GM18873 (cell line): ENCODE measurements around the gene PEX11G.

Experiments
- ATAC-seq: cut with Tn5 transposase; IDR thresholded peaks from one replicate; pipeline ENCODE4 v1.9.1; 2021; ENCODE audit warnings: mild to moderate bottlenecking, moderate library complexity, moderate number of reproducible peaks; ENCODE audit not compliant: unreplicated experiment, low FRiP score

The PEX11G gene

DNA sequence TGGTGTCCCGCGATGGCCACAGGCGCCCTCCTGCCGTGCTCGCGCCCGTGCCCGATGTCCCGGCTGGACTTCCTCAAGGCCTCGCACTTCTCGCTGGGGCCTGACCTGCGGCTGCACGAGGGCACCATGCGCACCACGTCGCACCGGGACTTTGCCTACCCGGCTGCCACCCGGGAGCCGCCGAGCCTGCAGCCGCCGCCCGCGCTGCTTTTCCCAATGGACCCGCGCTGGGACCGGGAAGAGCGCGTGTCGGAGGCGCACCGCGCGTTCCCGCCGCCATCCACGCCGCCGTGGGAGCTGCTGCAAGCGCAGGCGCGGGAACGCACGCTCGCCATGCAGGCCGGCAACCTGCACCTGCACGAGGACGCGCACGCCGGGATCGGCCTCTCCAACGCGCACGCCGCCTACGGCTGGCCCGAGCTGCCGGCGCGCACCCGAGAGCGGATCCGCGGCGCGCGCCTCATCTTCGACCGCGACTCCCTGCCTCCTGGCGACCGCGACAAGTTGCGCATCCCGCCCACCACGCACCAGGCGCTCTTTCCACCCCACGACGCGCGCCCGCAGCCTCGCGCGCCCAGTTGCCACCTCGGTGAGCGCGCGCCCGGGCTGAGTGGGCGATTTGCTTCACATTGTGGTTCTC, 12.1 kb upstream of the PEX11G start:
- ATAC-seq: no peak

DNA sequence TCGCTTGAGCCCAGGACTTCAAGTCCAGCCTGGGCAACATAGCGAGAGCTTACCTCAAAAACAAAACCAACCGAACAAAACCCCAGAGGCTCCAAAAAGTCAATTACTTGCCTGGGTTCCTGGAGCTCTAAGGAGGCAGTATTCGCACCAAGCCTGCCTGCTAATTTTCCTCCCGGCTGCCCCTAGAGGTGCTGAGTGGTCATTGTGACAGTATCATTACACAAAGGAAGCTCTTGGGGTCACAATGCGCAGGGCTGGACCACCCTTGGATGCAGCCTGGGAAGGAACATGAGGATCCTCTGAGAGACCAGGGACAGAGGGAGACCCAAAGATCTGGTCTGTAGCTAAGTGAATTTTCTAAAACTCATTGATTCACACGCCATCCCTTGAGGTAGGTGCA, 8.5 kb upstream of the PEX11G start:
- no peak for ATAC-seq

DNA sequence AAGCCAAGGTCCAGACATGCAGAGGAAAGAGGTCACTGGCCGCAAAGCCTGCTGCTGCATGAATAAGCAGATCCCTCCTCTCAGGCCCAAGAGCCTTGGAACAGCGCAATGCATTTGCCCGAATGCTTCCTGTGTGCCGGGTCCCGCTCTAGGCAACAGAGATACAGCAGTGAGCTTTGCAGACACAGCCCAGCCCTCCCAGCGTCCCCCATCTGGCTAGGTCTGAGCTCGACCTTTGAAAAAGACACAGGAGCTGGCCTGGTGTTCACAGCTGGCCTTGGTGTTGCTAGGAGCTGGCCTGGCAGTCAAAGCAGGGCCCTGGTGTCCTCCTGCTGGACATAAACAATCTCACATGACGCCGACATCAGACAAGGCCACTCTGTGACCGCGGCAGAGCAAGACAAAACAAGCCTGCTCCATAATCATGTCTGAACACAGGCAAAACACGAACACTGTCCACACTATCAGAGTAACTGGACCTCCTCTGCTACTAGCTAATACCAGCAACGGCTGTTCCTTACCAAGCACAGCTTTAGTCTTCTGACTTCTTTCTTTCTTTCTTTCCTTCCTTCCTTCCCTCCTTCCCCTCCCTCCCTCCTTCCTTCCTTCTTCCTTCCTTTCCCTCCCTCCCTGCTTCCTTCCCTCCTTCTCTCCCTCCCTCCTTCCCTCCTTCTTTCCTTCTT, 5.7 kb upstream of the PEX11G start:
- no peak for ATAC-seq

DNA sequence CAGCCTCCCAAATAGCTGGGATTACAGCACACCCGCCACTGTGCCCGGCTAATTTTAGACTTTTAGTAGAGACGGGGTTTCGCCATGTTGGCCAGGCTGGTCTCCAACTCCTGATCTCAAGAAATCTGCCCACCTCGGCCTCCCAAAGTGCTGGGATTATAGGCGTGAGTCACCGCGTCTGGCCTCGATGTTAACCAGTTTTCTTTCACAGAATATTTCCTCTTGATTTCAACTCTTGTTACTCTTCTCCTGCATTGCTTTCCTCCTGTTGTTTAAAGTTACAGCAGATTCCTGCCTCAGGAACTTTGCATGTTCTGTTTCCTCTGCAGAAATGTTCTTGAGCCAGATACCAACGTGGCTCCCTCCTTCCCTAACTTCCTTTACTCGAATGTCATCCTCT, 3.7 kb upstream of the PEX11G start:
- ATAC-seq: no peak

DNA sequence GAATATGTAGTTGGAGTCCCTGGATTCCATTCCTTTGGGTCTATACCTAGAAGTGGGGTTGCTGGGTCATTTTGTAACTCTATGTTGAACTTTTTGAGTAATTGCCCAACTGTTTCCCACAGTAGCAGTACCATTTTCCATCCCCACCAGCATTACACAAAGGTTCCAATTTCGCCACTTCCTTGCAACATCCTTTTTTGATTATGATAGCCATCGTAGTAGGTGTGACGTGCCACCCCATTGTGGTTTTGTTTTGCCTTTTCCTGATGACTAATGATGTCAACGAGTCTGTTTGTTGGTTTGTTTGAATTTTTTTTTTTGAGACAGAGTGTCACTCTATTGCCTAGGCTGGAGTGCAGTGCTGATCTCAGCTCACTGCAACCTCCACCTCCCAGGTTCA, 3.3 kb upstream of the PEX11G start:
- no peak for ATAC-seq

DNA sequence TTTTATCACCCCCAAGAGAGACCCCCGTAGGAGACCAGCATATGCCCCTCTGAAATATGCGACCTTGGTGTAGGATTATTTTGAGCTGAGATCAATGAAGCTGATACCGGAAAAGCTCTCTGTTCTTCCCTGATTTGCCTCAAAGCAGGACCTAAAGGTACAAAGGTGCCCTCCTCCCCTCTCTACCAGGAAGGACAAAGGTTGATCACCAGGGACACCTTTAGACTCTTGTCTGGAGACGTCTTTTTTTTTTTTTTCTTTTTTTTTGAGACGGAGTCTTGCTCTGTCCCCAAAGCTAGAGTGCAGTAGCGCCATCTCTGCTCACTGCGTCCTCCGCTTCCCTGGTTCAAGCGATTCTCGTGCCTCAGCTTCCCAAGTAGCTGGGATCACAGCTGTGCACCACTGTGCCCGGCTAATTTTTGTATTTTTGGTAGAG, 792 bp upstream of the PEX11G start:
- no peak for ATAC-seq

DNA sequence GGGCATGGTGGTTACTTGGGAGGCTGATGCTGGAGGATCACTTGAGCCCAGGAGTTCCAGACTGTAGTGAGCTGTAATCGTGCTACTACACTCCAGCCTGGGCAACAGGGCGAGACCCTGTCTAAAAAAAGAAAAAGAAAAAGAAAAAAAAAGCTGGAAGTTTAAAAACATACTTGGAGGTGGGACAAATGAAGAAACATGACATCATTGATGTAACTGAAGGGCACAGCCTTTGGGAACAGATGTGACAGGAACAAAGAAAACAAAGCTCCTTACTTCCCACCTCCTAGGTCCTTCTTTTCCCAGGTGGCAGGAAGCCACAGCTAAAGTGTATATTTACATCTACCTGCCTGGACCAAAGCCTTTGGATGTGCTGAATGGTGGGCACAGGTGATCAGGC, 1.9 kb downstream of the PEX11G start:
- ATAC-seq: no peak

DNA sequence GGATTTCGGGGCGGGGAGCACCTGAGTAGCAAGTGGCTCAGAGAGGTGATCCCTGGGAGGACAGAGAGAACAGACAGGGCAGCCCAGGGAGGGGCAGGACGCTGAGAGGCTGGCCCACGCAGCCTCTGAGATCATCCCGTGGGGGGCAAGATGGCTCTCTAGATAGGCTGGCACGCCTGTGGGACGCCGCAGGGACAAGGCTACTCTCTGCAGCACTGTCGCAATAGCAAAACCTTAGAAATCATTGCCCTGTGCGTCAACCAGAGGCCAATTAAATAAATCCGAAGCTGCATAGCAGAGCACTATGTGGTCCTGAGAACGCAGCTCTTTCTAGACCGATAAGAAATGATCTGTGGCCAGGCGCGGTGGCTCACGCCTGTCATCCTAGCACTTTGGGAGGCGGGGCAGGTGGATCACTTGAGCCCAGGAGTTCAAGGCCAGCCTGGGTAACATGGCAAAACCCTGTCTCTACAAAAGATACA, 5.1 kb downstream of the PEX11G start:
- ATAC-seq: no peak

DNA sequence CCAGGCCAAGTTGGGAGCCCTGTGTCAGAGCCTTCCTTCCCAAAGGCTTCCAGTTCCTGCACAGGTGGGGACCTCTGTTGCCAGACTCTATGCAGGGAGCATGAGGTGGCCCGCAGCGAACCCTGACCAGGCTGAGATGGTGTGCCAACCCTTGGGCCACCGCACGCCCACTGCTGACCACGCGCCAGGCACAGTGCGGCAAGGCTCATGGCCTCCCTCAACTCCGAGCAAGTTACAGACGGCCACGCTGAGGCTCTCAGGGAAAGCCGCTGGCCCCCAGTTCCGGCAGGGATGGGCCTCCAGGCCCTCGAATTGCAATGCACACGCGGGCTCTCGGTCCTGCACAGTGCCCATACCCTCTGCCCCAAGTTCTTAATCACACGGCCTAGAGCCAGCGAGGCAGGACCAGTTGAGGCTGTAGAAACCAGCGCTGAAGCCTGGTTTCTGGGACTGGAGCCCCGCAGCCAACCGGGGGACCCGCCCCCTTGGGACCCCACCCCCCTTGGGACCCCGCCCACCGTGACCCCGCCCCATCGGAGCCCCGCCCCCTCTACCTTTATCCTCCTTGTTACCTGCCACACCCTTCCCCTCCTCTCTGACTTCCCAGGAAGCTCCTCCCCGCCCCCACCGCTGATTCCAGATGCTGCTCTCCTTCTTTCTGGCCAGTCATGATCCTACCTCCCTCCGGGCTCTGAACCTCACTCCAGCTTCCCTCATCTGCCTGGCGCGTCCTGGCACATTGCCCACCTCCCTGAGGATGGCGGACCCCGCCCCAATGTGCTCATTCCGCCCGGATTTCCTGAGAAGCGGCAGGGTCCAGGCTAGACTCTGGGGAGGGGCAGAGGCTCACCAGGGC, 6.0 kb downstream of the PEX11G start:
- no peak for ATAC-seq

DNA sequence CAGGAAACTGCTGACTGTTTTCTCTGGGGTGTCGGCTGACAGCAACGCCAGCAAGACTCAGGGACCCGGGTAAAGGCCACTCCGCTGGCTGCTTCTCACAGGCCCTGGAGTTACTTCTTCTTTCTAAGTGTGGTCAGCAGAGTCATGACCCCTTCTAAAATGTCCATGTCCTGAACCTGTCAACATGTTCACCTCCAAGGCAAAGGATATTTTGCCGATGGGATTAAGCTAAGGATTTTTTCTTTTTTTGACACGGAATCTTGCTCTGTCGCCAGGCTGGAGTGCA, 7.9 kb downstream of the PEX11G start:
- no peak for ATAC-seq

DNA sequence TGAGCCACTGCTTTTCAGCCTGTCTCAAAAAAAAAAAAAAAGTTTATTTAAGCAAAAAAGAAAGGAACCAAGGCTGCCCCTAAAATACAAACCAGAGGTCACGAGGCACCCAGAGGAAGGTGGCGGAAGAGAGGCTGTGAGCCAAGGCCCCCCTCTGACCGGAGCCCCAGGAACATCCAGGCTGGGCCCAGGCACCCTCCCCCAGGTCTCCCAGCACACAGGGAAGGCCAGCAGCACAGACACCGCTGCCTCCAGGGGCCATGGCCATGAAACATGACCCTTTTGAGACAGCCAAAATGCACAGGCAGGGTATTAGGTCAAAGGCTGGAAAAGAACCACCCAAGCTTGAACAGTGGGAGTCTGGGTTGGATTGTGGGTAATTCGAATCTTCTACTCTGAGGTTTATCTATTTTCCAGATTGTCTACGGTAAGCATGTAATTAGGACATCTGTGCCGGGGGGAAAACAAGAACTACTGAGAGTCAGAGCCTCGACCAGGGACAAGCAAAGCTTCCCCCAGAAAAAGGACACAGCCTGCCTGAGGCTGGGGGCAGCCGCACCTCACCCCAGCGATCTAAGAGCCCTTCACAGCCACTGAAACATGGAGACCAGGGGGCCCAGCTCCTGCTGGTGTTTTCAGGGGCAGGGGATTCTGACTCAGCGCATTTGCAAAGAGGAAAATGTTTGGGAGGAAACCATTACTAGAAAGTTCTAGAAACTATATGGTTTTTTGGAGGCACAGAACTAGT, 8.4 kb downstream of the PEX11G start:
- no peak for ATAC-seq

DNA sequence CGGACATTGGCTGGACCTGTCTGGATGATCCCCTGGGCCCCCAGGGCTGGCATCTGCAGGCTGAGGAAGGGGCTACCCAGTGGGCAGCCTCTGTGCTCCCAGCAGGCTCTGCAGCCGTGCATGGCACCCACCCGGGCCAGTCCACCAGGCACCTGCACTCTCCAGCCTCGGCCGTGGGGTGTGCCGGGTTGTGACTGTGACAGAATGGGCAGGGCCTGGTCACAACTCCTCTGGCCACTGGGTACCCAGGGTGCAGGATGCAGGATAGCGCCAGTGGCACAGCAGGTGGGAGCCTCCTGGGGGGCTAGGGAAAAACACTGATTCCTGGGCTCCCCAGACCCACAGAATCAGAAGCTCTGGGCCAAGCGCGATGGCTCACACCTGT, 10.0 kb downstream of the PEX11G start:
- no peak for ATAC-seq

DNA sequence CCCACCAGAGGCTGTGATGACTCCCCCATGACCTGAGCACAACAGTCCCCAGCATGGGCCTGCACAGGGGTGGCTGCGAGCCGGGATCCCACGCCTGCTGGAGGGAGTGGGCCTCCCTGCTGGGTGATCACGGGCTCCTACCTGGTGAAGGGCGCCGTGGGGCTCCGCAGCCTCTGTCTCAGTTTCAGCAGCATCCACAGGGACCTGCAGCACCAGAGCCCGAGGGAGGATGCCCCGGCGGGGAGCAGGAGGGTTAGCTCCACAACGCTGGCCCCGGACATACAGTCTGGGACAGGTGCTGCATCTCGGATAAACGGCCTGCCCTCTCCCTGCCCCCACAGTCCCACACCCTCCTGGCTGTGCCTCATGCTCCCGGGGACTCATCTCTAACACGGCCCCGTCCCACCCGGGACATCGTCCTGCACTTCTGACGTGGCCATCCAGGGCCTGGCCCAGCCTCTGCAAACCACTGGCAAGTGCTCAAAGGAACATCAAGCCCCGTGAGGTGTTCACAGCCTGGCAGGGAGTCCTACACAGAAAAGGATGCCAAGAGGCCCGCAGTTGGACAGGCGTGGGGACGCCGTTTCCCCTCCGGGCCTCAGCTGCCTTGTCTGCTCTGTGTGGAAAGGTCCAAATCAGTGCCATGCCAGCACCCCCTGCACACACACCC, 10.5 kb downstream of the PEX11G start:
- ATAC-seq: no peak

DNA sequence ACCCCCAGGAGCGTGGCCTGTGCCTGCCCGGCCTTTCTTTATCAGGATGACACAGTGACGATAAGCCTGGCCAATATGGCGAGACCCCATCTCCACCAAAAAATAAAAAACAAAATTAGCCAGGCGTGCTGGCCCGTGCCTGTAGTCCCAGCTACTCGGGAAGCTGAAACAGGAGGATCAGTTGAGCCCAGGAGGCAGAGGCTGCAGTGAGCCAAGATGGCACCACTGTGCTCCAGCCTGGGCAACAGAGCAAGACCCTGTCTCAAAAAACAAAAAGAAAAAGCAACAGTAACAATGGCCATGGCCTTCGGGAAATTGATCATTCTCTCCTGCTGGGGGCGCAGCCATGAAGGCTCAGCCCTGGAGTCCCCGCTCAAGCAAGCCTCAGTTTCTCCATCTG, 11.1 kb downstream of the PEX11G start:
- no peak for ATAC-seq

DNA sequence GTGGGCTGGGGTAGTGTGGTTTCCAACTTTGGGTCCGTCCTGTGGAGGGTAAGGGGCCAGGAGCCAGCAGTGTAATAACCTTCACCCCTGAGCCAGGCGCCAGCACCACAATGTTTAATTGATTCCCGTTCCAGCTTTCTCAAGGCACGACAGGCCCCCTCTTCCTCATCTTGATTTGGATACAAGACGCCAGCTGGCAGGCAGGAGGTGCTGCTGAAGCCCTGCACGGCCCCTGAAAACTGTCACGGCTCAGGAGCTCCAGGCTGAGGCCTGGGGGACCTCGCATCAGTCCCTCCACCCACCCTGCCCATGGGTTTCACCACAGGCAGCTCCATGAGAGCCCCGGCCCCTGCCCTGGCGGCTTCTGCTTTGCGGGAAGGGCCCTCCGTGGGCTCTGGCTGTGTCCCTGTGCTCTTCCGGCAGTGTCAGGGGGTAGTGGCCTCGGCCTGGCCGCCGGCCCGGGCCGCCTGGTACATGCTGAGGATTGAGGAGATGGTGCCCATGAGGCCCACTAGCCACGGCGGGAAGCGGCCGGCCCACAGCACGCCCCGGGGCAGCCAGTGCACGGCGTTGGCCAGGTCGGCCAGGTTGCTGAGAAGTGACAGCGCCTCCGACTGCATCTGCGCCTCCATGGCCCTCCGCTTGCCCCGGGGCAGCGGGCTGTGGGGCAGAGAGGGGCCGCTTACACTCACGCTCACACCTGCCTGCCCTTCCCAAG, 11.9 kb downstream of the PEX11G start:
- ATAC-seq: no peak

DNA sequence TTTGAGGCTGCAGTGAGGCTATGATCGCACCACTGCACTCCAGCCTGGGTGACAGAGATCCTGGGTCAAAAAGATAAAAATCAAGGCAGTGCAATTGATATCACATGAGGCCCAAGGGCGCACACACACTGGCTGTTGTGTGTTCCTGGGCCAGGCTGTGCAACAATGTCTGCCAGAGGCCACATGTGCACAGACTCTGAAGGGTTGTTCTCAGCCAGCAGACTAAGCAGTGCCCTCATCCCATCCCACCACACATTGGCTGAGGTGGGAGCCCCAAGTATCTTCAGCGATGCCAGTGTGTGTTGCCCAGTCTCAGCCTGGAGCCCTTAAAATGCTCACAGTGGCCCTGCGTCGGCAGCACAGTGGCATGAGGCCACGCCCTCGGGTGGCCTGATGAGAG, 12.6 kb downstream of the PEX11G start:
- ATAC-seq: no peak

DNA sequence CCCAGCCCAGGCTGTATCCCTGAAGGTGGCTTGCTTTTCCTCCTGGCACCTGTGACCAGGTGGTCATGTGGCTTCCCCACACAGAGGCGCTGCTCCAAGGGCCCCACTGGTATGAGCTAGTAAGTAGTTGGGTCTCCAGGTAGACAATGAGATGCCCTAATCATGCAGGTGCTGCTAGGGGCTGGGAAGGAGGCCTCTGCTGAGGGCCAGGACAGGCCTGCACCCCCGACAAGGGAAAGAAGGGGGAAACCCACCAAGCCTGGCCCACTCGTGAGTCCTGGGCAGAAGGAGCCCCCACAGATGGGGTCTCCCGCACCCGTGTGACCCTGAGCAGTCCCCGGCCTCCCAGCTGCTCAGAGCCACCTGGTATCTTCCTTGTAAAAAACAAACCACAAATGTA, 13.2 kb downstream of the PEX11G start:
- ATAC-seq: no peak

DNA sequence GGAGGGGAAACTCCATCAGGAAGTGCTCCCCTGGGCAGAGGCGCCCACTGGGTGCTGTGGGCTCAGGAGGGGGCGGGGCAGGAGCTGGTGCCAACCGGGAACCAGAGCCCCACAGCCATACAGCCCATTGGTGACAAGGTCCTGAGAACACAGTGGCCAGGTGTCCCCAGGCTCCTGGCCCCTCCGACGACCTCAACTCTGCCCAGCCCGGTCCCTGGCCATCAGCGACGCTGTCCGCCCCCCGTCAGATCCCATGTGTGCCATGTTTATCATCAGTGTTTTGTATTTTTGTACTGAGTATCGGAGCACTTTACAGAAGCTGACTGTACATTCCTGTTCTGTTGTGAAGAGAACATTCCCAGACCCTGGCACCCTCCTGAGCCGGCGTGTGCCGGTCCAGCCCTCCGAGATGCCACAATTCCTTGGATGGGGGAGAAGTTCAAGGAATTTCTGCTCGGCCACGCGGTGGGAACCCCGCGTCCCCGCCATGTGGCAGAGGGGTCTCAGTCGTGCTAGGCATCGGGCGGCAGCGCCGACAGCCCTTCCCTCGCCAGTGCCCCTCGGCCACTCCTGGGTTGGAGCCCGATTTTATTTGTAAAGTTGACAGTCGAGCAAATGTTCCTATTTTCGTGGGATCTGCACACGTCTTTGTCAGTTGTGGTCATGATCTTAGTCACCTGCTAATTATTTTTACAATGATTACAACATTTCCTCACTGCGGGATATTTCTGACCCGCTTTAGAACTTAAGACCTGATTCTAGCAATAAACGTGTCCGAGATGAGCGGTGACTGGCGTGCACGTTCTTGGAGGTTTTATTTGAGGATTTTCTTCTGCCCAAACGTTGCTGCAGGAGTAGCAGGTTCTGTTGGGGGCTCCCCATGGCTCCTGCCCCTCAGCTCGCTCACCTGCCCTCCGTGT, 16.9 kb downstream of the PEX11G start:
- no peak for ATAC-seq
